Central memory CD4-positive, alpha-beta T cell (primary cell): Measurements from ENCODE around the gene PIP5K1C.
"Not testable (repeated sequence)": the region's sequence is repeated elsewhere in the genome, so short reads cannot be mapped to it uniquely, and the experiment has no call there.

ENCODE experiments used
- DNase-seq: peaks from one replicate; pipeline ENCODE4 v3.0.0; 2022

PIP5K1C gene

GRCh38 chr19:3643674-3644313 lies 56.5 kb downstream of the PIP5K1C start:
- no peak for DNase-seq

- no peak for DNase-seq
Measured at GRCh38 chr19:3642987-3643673, 57.1 kb downstream of the PIP5K1C start.

- no peak for DNase-seq
Measured at GRCh38 chr19:3642296-3642695, 58.0 kb downstream of the PIP5K1C start.

- DNase-seq = no peak
Measured at GRCh38 chr19:3641515-3642269, 58.6 kb downstream of the PIP5K1C start.

GRCh38 chr19:3639479-3639878 lies 60.8 kb downstream of the PIP5K1C start:
- DNase-seq = no peak

- DNase-seq = no peak
Measured at GRCh38 chr19:3638208-3639193, 61.8 kb downstream of the PIP5K1C start.

GRCh38 chr19:3637621-3638020 lies 62.6 kb downstream of the PIP5K1C start:
- DNase-seq = no peak

GRCh38 chr19:3636962-3637361 lies 63.3 kb downstream of the PIP5K1C start:
- no peak for DNase-seq

GRCh38 chr19:3636506-3636905 lies 63.8 kb downstream of the PIP5K1C start:
- DNase-seq = no peak

GRCh38 chr19:3634496-3635045 lies 65.7 kb downstream of the PIP5K1C start:
- DNase-seq = no peak

GRCh38 chr19:3633559-3633988 lies 66.7 kb downstream of the PIP5K1C start:
- no peak for DNase-seq

GRCh38 chr19:3632739-3633558 lies 67.3 kb downstream of the PIP5K1C start:
- DNase-seq = no peak

- DNase-seq = no peak
Measured at GRCh38 chr19:3632098-3632497, 68.2 kb downstream of the PIP5K1C start.

GRCh38 chr19:3631053-3631861 lies 69.0 kb downstream of the PIP5K1C start:
- no peak for DNase-seq

GRCh38 chr19:3628766-3629165 lies 71.5 kb downstream of the PIP5K1C start:
- not testable (repeated sequence) for DNase-seq

GRCh38 chr19:3627351-3627723 lies 72.9 kb downstream of the PIP5K1C start:
- no peak for DNase-seq

GRCh38 chr19:3626473-3627350 lies 73.6 kb downstream of the PIP5K1C start, which contains the start of gene CACTIN:
Gene CACTIN (minus strand): TSS chr19:3626790. CDS start chr19:3626762, 28 bp downstream.
- peak; percentile 98 for DNase-seq

- DNase-seq = no peak
Measured at GRCh38 chr19:3625996-3626472, 74.2 kb downstream of the PIP5K1C start.

- no peak for DNase-seq
Measured at GRCh38 chr19:3623716-3624115, 76.6 kb downstream of the PIP5K1C start.
